Measurements from ENCODE around the gene MAG. TPM values are rescaled to one million over a fixed set of nuclear protein-coding genes. Genes with fewer than 3 reads are reported as not detected.
"Not testable (repeated sequence)": the region's sequence is repeated elsewhere in the genome, so short reads cannot be mapped to it uniquely, and the experiment has no call there.

MAG gene
- polyA plus RNA-seq, 3 donors = not detected

DNA sequence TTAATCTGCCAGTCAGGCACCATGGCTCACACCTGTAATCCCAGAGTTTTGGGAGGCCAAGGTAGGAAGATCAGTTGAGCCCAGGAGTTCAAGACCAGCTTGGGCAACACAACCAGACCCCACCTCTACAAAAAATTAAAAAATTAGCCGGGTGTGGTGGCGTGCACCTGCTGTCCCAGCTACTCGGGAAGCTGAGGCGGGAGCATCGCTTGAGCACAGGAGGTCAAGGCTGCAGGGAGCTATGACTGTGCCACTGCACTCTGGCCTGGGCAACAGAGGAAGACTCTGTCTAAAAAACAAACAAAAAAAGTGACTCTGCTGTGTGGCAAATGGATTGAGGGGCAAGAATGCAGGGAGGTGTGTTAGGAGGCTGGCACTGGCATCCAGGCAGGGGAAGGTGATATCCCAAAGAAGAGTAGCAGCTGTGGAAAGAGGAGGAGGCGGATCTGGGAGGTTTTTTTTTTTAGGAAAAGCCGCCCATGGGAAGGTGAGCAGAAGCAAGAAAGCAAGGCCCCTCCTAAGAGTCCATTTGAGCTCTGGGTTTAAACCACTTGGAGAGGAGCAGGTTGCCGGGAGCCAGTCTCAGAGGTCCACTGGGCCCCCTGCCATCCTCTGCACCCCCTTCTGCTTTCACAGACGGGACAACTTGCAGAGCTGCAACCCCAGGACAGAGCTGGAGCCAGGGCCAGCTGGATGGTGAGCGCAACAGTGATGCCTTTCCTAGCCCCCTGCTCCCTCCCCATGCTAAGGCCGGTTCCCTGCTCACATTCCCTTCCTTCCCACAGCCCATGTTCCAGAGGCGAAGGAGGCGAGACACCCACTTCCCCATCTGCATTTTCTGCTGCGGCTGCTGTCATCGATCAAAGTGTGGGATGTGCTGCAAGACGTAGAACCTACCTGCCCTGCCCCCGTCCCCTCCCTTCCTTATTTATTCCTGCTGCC is 7.5 kb upstream of the MAG start:
- 69% methylated on average over 13 of the region's 17 CpGs for WGBS (ENCODE audit: insufficient coverage)
- no peak for DNase-seq
- H3K4me1 ChIP-seq (ENCODE audit: control insufficient read depth in 1 of 2, insufficient read depth in 2 of 2, low read length in 2 of 2) = peaks cover 34 to 52% of the 10 kb centered on the region in 2 donors
- H3K9ac ChIP-seq (ENCODE audit: insufficient read depth, low read length, poor library complexity, severe bottlenecking) = no peak overlapping the region
- no peaks in the 10 kb centered on the region for H3K79me2 ChIP-seq (ENCODE audit: insufficient read depth, low read length)
- no peaks in the 10 kb centered on the region for H3K9me3 ChIP-seq (replicated peaks in 1 of 2; ENCODE audit: control insufficient read depth in 1 of 2, insufficient read depth in 1 of 2, low read length in 2 of 2)
- H3K4me3 ChIP-seq (replicated peaks in 1 of 3; ENCODE audit: low read depth in 2 of 3, low read length in 3 of 3) = no peak overlapping the region
- peaks cover 5 to 7% of the 10 kb centered on the region in 2 donors for H3K36me3 Mint-ChIP-seq
- H4K20me1 ChIP-seq (ENCODE audit: insufficient read depth, low read length) = peaks cover 9% of the 10 kb centered on the region
- H3K36me3 ChIP-seq (replicated peaks in 1 of 2; ENCODE audit: control insufficient read depth in 1 of 2, insufficient read depth in 2 of 2, low read length in 2 of 2) = peaks cover 0 to 6% of the 10 kb centered on the region in 2 donors
- H3K27ac Mint-ChIP-seq = peak overlapping the region in 3 of 7 donors; percentile 50 to 70 (median 68)
- peaks cover 0 to 2% (median 0%) of the 10 kb centered on the region in 7 donors for H3K9me3 Mint-ChIP-seq
- H3K27me3 Mint-ChIP-seq (ENCODE audit: low read depth in 3 of 3) = peaks cover 14 to 16% (median 15%) of the 10 kb centered on the region in 3 donors
- H3K27me3 ChIP-seq (ENCODE audit: control insufficient read depth in 2 of 2, insufficient read depth in 2 of 2, low read length in 2 of 2) = no peaks in the 10 kb centered on the region
- intact Hi-C loops (cut with micrococcal nuclease) = loop anchor here in 1 of 2 donors (5.0 kb wide), 1 partner anchor 58 kb away; no protein-coding TSS in a partner anchor
- TF ChIP-seq, protein P1, sequence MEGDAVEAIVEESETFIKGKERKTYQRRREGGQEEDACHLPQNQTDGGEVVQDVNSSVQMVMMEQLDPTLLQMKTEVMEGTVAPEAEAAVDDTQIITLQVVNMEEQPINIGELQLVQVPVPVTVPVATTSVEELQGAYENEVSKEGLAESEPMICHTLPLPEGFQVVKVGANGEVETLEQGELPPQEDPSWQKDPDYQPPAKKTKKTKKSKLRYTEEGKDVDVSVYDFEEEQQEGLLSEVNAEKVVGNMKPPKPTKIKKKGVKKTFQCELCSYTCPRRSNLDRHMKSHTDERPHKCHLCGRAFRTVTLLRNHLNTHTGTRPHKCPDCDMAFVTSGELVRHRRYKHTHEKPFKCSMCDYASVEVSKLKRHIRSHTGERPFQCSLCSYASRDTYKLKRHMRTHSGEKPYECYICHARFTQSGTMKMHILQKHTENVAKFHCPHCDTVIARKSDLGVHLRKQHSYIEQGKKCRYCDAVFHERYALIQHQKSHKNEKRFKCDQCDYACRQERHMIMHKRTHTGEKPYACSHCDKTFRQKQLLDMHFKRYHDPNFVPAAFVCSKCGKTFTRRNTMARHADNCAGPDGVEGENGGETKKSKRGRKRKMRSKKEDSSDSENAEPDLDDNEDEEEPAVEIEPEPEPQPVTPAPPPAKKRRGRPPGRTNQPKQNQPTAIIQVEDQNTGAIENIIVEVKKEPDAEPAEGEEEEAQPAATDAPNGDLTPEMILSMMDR (IDR thresholded peaks at IDR 0.05) = no peak
- H2AFZ ChIP-seq (ENCODE audit: insufficient read depth, low read depth, low read length, poor library complexity, severe bottlenecking) = peak overlapping the region; percentile 6
- H3K4me3 Mint-ChIP-seq = peak overlapping the region in 1 of 2 donors; percentile 34
- peaks cover 48% of the 10 kb centered on the region for H3K4me1 Mint-ChIP-seq
- H3K4me2 ChIP-seq (replicated peaks; ENCODE audit: extremely low read depth, low read length, poor library complexity, severe bottlenecking) = no peak overlapping the region
- no peak overlapping the region for H3K27ac ChIP-seq (ENCODE audit: low read depth in 1 of 2, low read length in 2 of 2)

DNA sequence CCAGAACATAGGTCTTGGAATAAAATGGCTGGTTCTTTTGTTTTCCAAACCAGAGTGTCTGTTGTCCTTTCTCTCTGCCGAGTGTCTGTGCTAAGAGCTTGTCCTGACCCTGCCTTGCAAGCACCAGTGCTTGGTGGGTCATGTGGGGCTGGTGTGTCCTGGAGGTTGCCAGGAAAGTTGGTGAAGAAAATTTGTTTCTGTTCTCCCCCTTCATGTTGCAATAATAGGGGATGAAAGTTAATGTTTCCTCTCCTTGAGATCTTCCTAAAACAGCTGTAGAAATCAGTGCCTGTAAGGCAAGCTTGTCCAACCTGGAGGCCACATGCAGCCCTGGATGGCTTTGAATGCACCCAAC is 6.9 kb upstream of the MAG start:
- Histone ChIP-seq H3K79me2 (ENCODE audit: insufficient read depth, low read length) (no peaks in the 10 kb centered on the region), H3K4me3 (replicated peaks in 1 of 3; ENCODE audit: low read depth in 2 of 3, low read length in 3 of 3) (no peak overlapping the region), H3K9me3 (replicated peaks in 1 of 2; ENCODE audit: control insufficient read depth in 1 of 2, insufficient read depth in 1 of 2, low read length in 2 of 2) (no peaks in the 10 kb centered on the region), H3K9ac (ENCODE audit: insufficient read depth, low read length, poor library complexity, severe bottlenecking) (no peak overlapping the region), H2AFZ (ENCODE audit: insufficient read depth, low read depth, low read length, poor library complexity, severe bottlenecking) (peak overlapping the region; percentile 6), H3K4me2 (replicated peaks; ENCODE audit: extremely low read depth, low read length, poor library complexity, severe bottlenecking) (no peak overlapping the region), H3K27me3 (ENCODE audit: control insufficient read depth in 2 of 2, insufficient read depth in 2 of 2, low read length in 2 of 2) (no peaks in the 10 kb centered on the region), H3K4me1 (ENCODE audit: control insufficient read depth in 1 of 2, insufficient read depth in 2 of 2, low read length in 2 of 2) (peaks cover 34 to 52% of the 10 kb centered on the region in 2 donors), H4K20me1 (ENCODE audit: insufficient read depth, low read length) (peaks cover 2% of the 10 kb centered on the region), H3K36me3 (replicated peaks in 1 of 2; ENCODE audit: control insufficient read depth in 1 of 2, insufficient read depth in 2 of 2, low read length in 2 of 2) (no peaks in the 10 kb centered on the region), H3K27ac (ENCODE audit: low read depth in 1 of 2, low read length in 2 of 2) (no peak overlapping the region)
- no CpG with 5 or more reads among the region's 1 CpG for WGBS (ENCODE audit: insufficient coverage)
- peak overlapping the region in 2 of 7 donors; percentile 23 to 56 for H3K27ac Mint-ChIP-seq
- H3K36me3 Mint-ChIP-seq = peaks cover 0 to 3% of the 10 kb centered on the region in 2 donors
- H3K4me1 Mint-ChIP-seq = peaks cover 48% of the 10 kb centered on the region
- intact Hi-C loops (cut with micrococcal nuclease) = no loop called here
- TF ChIP-seq, protein P1 (IDR thresholded peaks at IDR 0.05) = no peak
- peaks cover 12 to 16% (median 14%) of the 10 kb centered on the region in 3 donors for H3K27me3 Mint-ChIP-seq (ENCODE audit: low read depth in 3 of 3)
- DNase-seq = no peak
- peaks cover 0 to 2% (median 0%) of the 10 kb centered on the region in 7 donors for H3K9me3 Mint-ChIP-seq
- H3K4me3 Mint-ChIP-seq = peak overlapping the region; percentile 34 to 58

DNA sequence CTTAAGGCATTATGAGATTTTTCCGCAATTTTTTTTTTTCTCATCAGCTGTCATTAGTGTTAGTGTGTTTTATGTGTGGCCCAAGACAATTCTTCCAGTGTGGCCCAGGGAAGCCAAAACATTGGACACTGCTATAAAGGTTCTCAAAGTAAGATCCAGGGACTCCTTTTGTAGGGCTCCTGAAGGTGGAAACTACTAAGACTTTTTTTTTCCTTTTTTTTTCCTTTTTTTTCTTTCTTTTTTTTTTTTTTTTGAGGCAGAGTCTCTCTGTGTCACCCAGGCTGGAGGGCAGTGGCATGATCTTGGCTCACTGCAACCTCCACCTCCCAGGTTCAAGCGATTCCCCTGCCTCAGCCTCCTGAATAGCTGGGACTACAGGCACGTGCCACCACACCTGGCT is 6.5 kb upstream of the MAG start:
- H3K4me3 ChIP-seq (replicated peaks in 1 of 3; ENCODE audit: low read depth in 2 of 3, low read length in 3 of 3); H2AFZ ChIP-seq (ENCODE audit: insufficient read depth, low read depth, low read length, poor library complexity, severe bottlenecking); H3K79me2 ChIP-seq (ENCODE audit: insufficient read depth, low read length); H3K4me2 ChIP-seq (replicated peaks; ENCODE audit: extremely low read depth, low read length, poor library complexity, severe bottlenecking); H3K9ac ChIP-seq (ENCODE audit: insufficient read depth, low read length, poor library complexity, severe bottlenecking); H3K36me3 Mint-ChIP-seq; H3K27ac ChIP-seq (ENCODE audit: low read depth in 1 of 2, low read length in 2 of 2); H3K9me3 Mint-ChIP-seq; H3K27me3 ChIP-seq (ENCODE audit: control insufficient read depth in 2 of 2, insufficient read depth in 2 of 2, low read length in 2 of 2); DNase-seq; H3K36me3 ChIP-seq (replicated peaks in 1 of 2; ENCODE audit: control insufficient read depth in 1 of 2, insufficient read depth in 2 of 2, low read length in 2 of 2); H3K9me3 ChIP-seq (replicated peaks in 1 of 2; ENCODE audit: control insufficient read depth in 1 of 2, insufficient read depth in 1 of 2, low read length in 2 of 2); H4K20me1 ChIP-seq (ENCODE audit: insufficient read depth, low read length); intact Hi-C loops (cut with micrococcal nuclease): not testable (repeated sequence)
- H3K27ac Mint-ChIP-seq = peak overlapping the region in 1 of 7 donors; percentile 41
- WGBS (ENCODE audit: insufficient coverage) = no CpG with 5 or more reads among the region's 3 CpGs
- H3K4me1 ChIP-seq (ENCODE audit: control insufficient read depth in 1 of 2, insufficient read depth in 2 of 2, low read length in 2 of 2) = peaks cover 34 to 48% of the 10 kb centered on the region in 2 donors
- peaks cover 46% of the 10 kb centered on the region for H3K4me1 Mint-ChIP-seq
- H3K4me3 Mint-ChIP-seq = peak overlapping the region in 1 of 2 donors; percentile 58
- peaks cover 12 to 17% (median 17%) of the 10 kb centered on the region in 3 donors for H3K27me3 Mint-ChIP-seq (ENCODE audit: low read depth in 3 of 3)

All from CD14-positive monocyte (primary cell).